GM18868 (cell line): ENCODE data around the gene CLCN4.

Experiments
- ATAC-seq: cut with Tn5 transposase; IDR thresholded peaks from one replicate; pipeline ENCODE4 v1.9.1; 2021; ENCODE audit warnings: mild to moderate bottlenecking, moderate library complexity; ENCODE audit not compliant: unreplicated experiment

Gene CLCN4

GRCh38 chrX:10166248-10166716 lies 9.5 kb downstream of the CLCN4 start:
- ATAC-seq, result no peak

- ATAC-seq, result no peak
Measured at GRCh38 chrX:10166731-10167151, 10.0 kb downstream of the CLCN4 start.

GRCh38 chrX:10167573-10167972 lies 10.8 kb downstream of the CLCN4 start:
- ATAC-seq, result no peak

- no peak for ATAC-seq
Measured at GRCh38 chrX:10168226-10168625, 11.5 kb downstream of the CLCN4 start.

- no peak for ATAC-seq
Measured at GRCh38 chrX:10169175-10169574, 12.4 kb downstream of the CLCN4 start.

- no peak for ATAC-seq
Measured at GRCh38 chrX:10171249-10171648, 14.5 kb downstream of the CLCN4 start.

- no peak for ATAC-seq
Measured at GRCh38 chrX:10172877-10173276, 16.1 kb downstream of the CLCN4 start.

- no peak for ATAC-seq
Measured at GRCh38 chrX:10173331-10173900, 16.6 kb downstream of the CLCN4 start.

- ATAC-seq, result no peak
Measured at GRCh38 chrX:10174051-10174450, 17.3 kb downstream of the CLCN4 start.

GRCh38 chrX:10174810-10175209 lies 18.0 kb downstream of the CLCN4 start:
- ATAC-seq, result no peak

- no peak for ATAC-seq
Measured at GRCh38 chrX:10175319-10175871, 18.6 kb downstream of the CLCN4 start.

- peak; percentile 68 for ATAC-seq
Measured at GRCh38 chrX:10176121-10177003, 19.6 kb downstream of the CLCN4 start.

GRCh38 chrX:10177004-10177396 lies 20.2 kb downstream of the CLCN4 start:
- no peak for ATAC-seq

GRCh38 chrX:10177601-10178000 lies 20.8 kb downstream of the CLCN4 start:
- ATAC-seq, result no peak

GRCh38 chrX:10178866-10179463 lies 22.2 kb downstream of the CLCN4 start:
- no peak for ATAC-seq

GRCh38 chrX:10183760-10184159 lies 27.0 kb downstream of the CLCN4 start:
- no peak for ATAC-seq

GRCh38 chrX:10184411-10184810 lies 27.6 kb downstream of the CLCN4 start:
- ATAC-seq, result no peak

GRCh38 chrX:10186355-10186754 lies 29.6 kb downstream of the CLCN4 start:
- ATAC-seq, result no peak

- ATAC-seq, result no peak
Measured at GRCh38 chrX:10187421-10187820, 30.6 kb downstream of the CLCN4 start.

GRCh38 chrX:10189317-10190268 lies 32.8 kb downstream of the CLCN4 start:
- ATAC-seq, result peak; percentile 90
